WTC11 (cell line): Measurements from ENCODE around the gene CASQ2.

Experiments
- ATF2 ChIP-seq: sonication (generic); formaldehyde crosslinking; IDR thresholded peaks from 2 replicates; pipeline ENCODE4 v1.8.1; 2022; ENCODE audit warnings: low read depth, missing genetic modification reagents, borderline replicate concordance
- CTCF ChIP-seq: fragments of 200-600 bp; IDR thresholded peaks from 2 replicates; pipeline ENCODE4 v1.8.0; 2022; ENCODE audit warnings: antibody characterized with exemption
- E2F1 ChIP-seq: sonication (generic); formaldehyde crosslinking; IDR thresholded peaks from 2 replicates; pipeline ENCODE4 v1.8.0; 2022; ENCODE audit warnings: mild to moderate bottlenecking, missing genetic modification reagents
- ERG ChIP-seq: fragments of 250-450 bp; sonication (Bioruptor Pico); IDR thresholded peaks from 2 replicates; pipeline ENCODE4 v1.8.0; 2021; ENCODE audit warnings: mild to moderate bottlenecking
- MAX ChIP-seq: sonication (generic); formaldehyde crosslinking; IDR thresholded peaks from 2 replicates; pipeline ENCODE4 v1.8.0; 2022; ENCODE audit warnings: mild to moderate bottlenecking, missing genetic modification reagents
- PREB ChIP-seq: sonication (generic); formaldehyde crosslinking; IDR thresholded peaks from 2 replicates; pipeline ENCODE4 v1.8.1; 2022; ENCODE audit warnings: mild to moderate bottlenecking, missing genetic modification reagents, moderate library complexity, borderline replicate concordance
- SMAD3 ChIP-seq: sonication (generic); formaldehyde crosslinking; IDR thresholded peaks from 2 replicates; pipeline ENCODE4 v1.8.0; 2022; ENCODE audit warnings: missing genetic modification reagents, mild to moderate bottlenecking, borderline replicate concordance
- SOX15 ChIP-seq: fragments of 250-450 bp; sonication (Bioruptor Pico); IDR thresholded peaks from 2 replicates; pipeline ENCODE4 v1.9.0; 2021; ENCODE audit warnings: mild to moderate bottlenecking
- ZNF281 ChIP-seq: sonication (generic); formaldehyde crosslinking; IDR thresholded peaks from 2 replicates; pipeline ENCODE4 v1.8.0; 2023; ENCODE audit warnings: mild to moderate bottlenecking, missing genetic modification reagents

- no peak for TF ChIP-seq CTCF
- no peak for TF ChIP-seq ZNF281
- no peak for TF ChIP-seq ERG (CRISPR knock-in tag)
- no peak for TF ChIP-seq MAX (CRISPR knock-in tag)
- TF ChIP-seq SOX15 (CRISPR knock-in tag) = no peak
- no peak for TF ChIP-seq PREB (CRISPR knock-in tag)
- no peak for TF ChIP-seq ATF2
- TF ChIP-seq E2F1 = no peak
- no peak for TF ChIP-seq SMAD3 (CRISPR knock-in tag)
These were observed 26.6 kb upstream of the CASQ2 start for GRCh38 chr1:115794976-115795639.
